GM23338 (cell line): ENCODE data around the gene RRM1.

ENCODE experiments used
- EZH2 ChIP-seq: fragments of 200-600 bp; sonication (generic); IDR thresholded peaks from one replicate; pipeline ENCODE4 v1.8.0; 2017; ENCODE audit warnings: antibody characterized with exemption, mild to moderate bottlenecking, low read depth; ENCODE audit not compliant: unreplicated experiment
- EZH2phosphoT487 ChIP-seq: fragments of 200-600 bp; sonication (generic); IDR thresholded peaks from one replicate; pipeline ENCODE4 v1.8.1; 2018; ENCODE audit warnings: antibody characterized with exemption; ENCODE audit not compliant: unreplicated experiment
- POLR2AphosphoS5 ChIP-seq: IDR thresholded peaks from 2 replicates; pipeline ENCODE4 v1.6.1; 2016; ENCODE audit warnings: antibody characterized with exemption, low read depth
- ZNF331 ChIP-seq: fragments of 250-450 bp; sonication (Bioruptor Pico); IDR thresholded peaks from 2 replicates; pipeline ENCODE4 v1.5.0; 2020; ENCODE audit warnings: low read depth, mild to moderate bottlenecking, moderate library complexity
- TF ChIP-seq, protein P1 (sequence below), 2 experiments: fragments of 200-600 bp in 1 of 2; sonication (generic) in 1 of 2; conservative IDR thresholded peaks; 2 replicates each; pipeline versions ENCODE4 v1.5.1 to v1.6.1; 2016 to 2017; ENCODE audit warnings: antibody characterized with exemption in 2 of 2, low read depth in 2 of 2, mild to moderate bottlenecking in 2 of 2, moderate library complexity in 1 of 2

DNA sequence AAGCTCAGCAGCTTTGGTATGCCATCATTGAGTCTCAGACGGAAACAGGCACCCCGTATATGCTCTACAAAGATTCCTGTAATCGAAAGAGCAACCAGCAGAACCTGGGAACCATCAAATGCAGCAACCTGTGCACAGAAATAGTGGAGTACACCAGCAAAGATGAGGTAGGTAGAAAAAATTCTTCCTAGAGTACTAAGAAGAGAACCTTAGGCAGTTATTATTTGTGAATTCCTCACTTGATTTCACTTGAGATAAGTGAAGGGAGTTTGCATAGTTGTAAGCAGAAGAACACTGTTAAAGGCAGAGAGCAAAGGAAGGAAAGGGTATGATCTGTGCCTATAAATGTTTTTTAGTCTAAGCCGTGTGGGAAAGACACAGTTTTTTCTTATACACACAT is 28.6 kb downstream of the RRM1 start:
- TF ChIP-seq POLR2AphosphoS5 (no peak), EZH2 (no peak), EZH2phosphoT487 (no peak), ZNF331 (CRISPR knock-in tag) (no peak)
- TF ChIP-seq, protein P1, sequence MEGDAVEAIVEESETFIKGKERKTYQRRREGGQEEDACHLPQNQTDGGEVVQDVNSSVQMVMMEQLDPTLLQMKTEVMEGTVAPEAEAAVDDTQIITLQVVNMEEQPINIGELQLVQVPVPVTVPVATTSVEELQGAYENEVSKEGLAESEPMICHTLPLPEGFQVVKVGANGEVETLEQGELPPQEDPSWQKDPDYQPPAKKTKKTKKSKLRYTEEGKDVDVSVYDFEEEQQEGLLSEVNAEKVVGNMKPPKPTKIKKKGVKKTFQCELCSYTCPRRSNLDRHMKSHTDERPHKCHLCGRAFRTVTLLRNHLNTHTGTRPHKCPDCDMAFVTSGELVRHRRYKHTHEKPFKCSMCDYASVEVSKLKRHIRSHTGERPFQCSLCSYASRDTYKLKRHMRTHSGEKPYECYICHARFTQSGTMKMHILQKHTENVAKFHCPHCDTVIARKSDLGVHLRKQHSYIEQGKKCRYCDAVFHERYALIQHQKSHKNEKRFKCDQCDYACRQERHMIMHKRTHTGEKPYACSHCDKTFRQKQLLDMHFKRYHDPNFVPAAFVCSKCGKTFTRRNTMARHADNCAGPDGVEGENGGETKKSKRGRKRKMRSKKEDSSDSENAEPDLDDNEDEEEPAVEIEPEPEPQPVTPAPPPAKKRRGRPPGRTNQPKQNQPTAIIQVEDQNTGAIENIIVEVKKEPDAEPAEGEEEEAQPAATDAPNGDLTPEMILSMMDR (conservative IDR thresholded peaks at IDR 0.05; ENCODE audit: low read depth in 2 of 2), result no peak
